ENCODE data around the gene ZCCHC24.

ZCCHC24 gene

GRCh38 chr10:79403441-79404230, 41.8 kb downstream of the ZCCHC24 start:
- H3K4me2 ChIP-seq (ENCODE audit: low read length) = no peak overlapping the region
- no peak for TF ChIP-seq EZH2phosphoT487 (IDR thresholded peaks at IDR 0.05; ENCODE audit: borderline replicate concordance, low read length)
- TF ChIP-seq, protein P1, sequence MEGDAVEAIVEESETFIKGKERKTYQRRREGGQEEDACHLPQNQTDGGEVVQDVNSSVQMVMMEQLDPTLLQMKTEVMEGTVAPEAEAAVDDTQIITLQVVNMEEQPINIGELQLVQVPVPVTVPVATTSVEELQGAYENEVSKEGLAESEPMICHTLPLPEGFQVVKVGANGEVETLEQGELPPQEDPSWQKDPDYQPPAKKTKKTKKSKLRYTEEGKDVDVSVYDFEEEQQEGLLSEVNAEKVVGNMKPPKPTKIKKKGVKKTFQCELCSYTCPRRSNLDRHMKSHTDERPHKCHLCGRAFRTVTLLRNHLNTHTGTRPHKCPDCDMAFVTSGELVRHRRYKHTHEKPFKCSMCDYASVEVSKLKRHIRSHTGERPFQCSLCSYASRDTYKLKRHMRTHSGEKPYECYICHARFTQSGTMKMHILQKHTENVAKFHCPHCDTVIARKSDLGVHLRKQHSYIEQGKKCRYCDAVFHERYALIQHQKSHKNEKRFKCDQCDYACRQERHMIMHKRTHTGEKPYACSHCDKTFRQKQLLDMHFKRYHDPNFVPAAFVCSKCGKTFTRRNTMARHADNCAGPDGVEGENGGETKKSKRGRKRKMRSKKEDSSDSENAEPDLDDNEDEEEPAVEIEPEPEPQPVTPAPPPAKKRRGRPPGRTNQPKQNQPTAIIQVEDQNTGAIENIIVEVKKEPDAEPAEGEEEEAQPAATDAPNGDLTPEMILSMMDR (IDR thresholded peaks at IDR 0.05; ENCODE audit: low read depth, low read length, poor library complexity, severe bottlenecking) = no peak
- no peaks in the 10 kb centered on the region for H3K9me2 ChIP-seq (replicated peaks; ENCODE audit: control insufficient read depth, low read length)
- no peaks in the 10 kb centered on the region for H3K9me3 ChIP-seq (ENCODE audit: control insufficient read depth, insufficient read depth, low read length)
- H3K27me3 ChIP-seq (ENCODE audit: control insufficient read depth, low read length) = no peaks in the 10 kb centered on the region
- H4K20me1 ChIP-seq (ENCODE audit: control insufficient read depth, insufficient read depth, low read depth, low read length) = no peaks in the 10 kb centered on the region
- no peaks in the 10 kb centered on the region for H3K79me2 ChIP-seq (ENCODE audit: control insufficient read depth, low read length)
- no peaks in the 10 kb centered on the region for H3K36me3 ChIP-seq (ENCODE audit: control insufficient read depth, low read length)
- no peaks in the 10 kb centered on the region for H3K4me1 ChIP-seq (ENCODE audit: control insufficient read depth, low read length)
- no peaks in the 10 kb centered on the region for H3F3A ChIP-seq (ENCODE audit: control insufficient read depth, insufficient read depth)
- H3K4me3 ChIP-seq (ENCODE audit: low read length) = no peak overlapping the region
- H3K27ac ChIP-seq (ENCODE audit: low read depth, low read length) = no peak overlapping the region

- peaks cover 3% of the 10 kb centered on the region; the same call in 1 of the 2 replicates for H3K27me3 ChIP-seq (ENCODE audit: control insufficient read depth, low read length)
- TF ChIP-seq, protein P1 (IDR thresholded peaks at IDR 0.05; ENCODE audit: low read depth, low read length, poor library complexity, severe bottlenecking) = no peak
- TF ChIP-seq EZH2phosphoT487 (IDR thresholded peaks at IDR 0.05; ENCODE audit: borderline replicate concordance, low read length) = no peak
- H3K27ac ChIP-seq (ENCODE audit: low read depth, low read length) = no peak overlapping the region
- H3K9me3 ChIP-seq (ENCODE audit: control insufficient read depth, insufficient read depth, low read length) = no peaks in the 10 kb centered on the region
- H3K4me1 ChIP-seq (ENCODE audit: control insufficient read depth, low read length) = no peaks in the 10 kb centered on the region
- H3F3A ChIP-seq (ENCODE audit: control insufficient read depth, insufficient read depth) = no peaks in the 10 kb centered on the region
- H3K36me3 ChIP-seq (ENCODE audit: control insufficient read depth, low read length) = no peaks in the 10 kb centered on the region
- no peak overlapping the region for H3K4me2 ChIP-seq (ENCODE audit: low read length)
- no peaks in the 10 kb centered on the region for H4K20me1 ChIP-seq (ENCODE audit: control insufficient read depth, insufficient read depth, low read depth, low read length)
- H3K4me3 ChIP-seq (ENCODE audit: low read length) = no peak overlapping the region
- no peaks in the 10 kb centered on the region for H3K79me2 ChIP-seq (ENCODE audit: control insufficient read depth, low read length)
- no peaks in the 10 kb centered on the region for H3K9me2 ChIP-seq (replicated peaks; ENCODE audit: control insufficient read depth, low read length)
These were observed 42.5 kb downstream of the ZCCHC24 start for GRCh38 chr10:79402951-79403350.

- Histone ChIP-seq H3K36me3 (ENCODE audit: control insufficient read depth, low read length) (no peaks in the 10 kb centered on the region), H3K9me3 (ENCODE audit: control insufficient read depth, insufficient read depth, low read length) (no peaks in the 10 kb centered on the region), H3K27ac (ENCODE audit: low read depth, low read length) (no peak overlapping the region), H3K4me1 (ENCODE audit: control insufficient read depth, low read length) (no peaks in the 10 kb centered on the region), H3K4me2 (ENCODE audit: low read length) (no peak overlapping the region), H3K4me3 (ENCODE audit: low read length) (no peak overlapping the region), H3K27me3 (ENCODE audit: control insufficient read depth, low read length) (peaks cover 4% of the 10 kb centered on the region; the same call in 1 of the 2 replicates), H4K20me1 (ENCODE audit: control insufficient read depth, insufficient read depth, low read depth, low read length) (no peaks in the 10 kb centered on the region), H3K9me2 (replicated peaks; ENCODE audit: control insufficient read depth, low read length) (no peaks in the 10 kb centered on the region), H3F3A (ENCODE audit: control insufficient read depth, insufficient read depth) (no peaks in the 10 kb centered on the region), H3K79me2 (ENCODE audit: control insufficient read depth, low read length) (no peaks in the 10 kb centered on the region)
- TF ChIP-seq EZH2phosphoT487 (IDR thresholded peaks at IDR 0.05; ENCODE audit: borderline replicate concordance, low read length) = no peak
- TF ChIP-seq, protein P1 (IDR thresholded peaks at IDR 0.05; ENCODE audit: low read depth, low read length, poor library complexity, severe bottlenecking) = no peak
These were observed 42.8 kb downstream of the ZCCHC24 start for GRCh38 chr10:79402625-79402946.

Measured in DOHH2 (cell line).